HepG2 (cell line): ENCODE data around the gene TMEM14B. TPM values are rescaled to one million over a fixed set of nuclear protein-coding genes. Genes with fewer than 3 reads are reported as not detected.

Experiments used
- FOXP4 ChIP-seq: sonication (generic); formaldehyde crosslinking; IDR thresholded peaks from 2 replicates; pipeline ENCODE4 v1.4.0; 2020; ENCODE audit warnings: missing genetic modification reagents
- KLF9 ChIP-seq: IDR thresholded peaks from 2 replicates; pipeline ENCODE4 v1.6.1; 2016; ENCODE audit warnings: low read depth
- MEIS2 ChIP-seq: sonication (generic); formaldehyde crosslinking; IDR thresholded peaks from 2 replicates; pipeline ENCODE4 v1.9.0; 2021; ENCODE audit warnings: mild to moderate bottlenecking, missing genetic modification reagents
- MTA3 ChIP-seq: sonication (generic); formaldehyde crosslinking; IDR thresholded peaks from 2 replicates; pipeline ENCODE4 v1.4.0; 2020; ENCODE audit warnings: missing genetic modification reagents
- PAX8 ChIP-seq: sonication (generic); formaldehyde crosslinking; IDR thresholded peaks from 2 replicates; pipeline ENCODE4 v1.8.0; 2022; ENCODE audit warnings: mild to moderate bottlenecking, missing genetic modification reagents, borderline replicate concordance
- SALL1 ChIP-seq: sonication (generic); formaldehyde crosslinking; IDR thresholded peaks from 2 replicates; pipeline ENCODE4 v1.8.0; 2022; ENCODE audit warnings: mild to moderate bottlenecking, missing genetic modification reagents
- SNRNP70 ChIP-seq: fragments of 200-400 bp; formaldehyde crosslinking; IDR thresholded peaks from 2 replicates; pipeline ENCODE4 v1.6.1; 2017; ENCODE audit warnings: mild to moderate bottlenecking, low read depth, low read length, moderate library complexity
- ZFP36 ChIP-seq: fragments of 150-350 bp; IDR thresholded peaks from 2 replicates; pipeline ENCODE4 v1.6.1; 2018; ENCODE audit warnings: borderline replicate concordance, low read length, low read depth; ENCODE audit not compliant: partially characterized antibody
- ZIK1 ChIP-seq: sonication (generic); formaldehyde crosslinking; IDR thresholded peaks from 2 replicates; pipeline ENCODE4 v1.5.0; 2020; ENCODE audit warnings: mild to moderate bottlenecking, low read depth, missing genetic modification reagents, borderline replicate concordance
- ZNF274 ChIP-seq: sonication (generic); formaldehyde crosslinking; IDR thresholded peaks from 2 replicates; pipeline ENCODE4 v1.5.1; 2020; ENCODE audit warnings: mild to moderate bottlenecking, missing genetic modification reagents
- ZNF281 ChIP-seq: sonication (generic); formaldehyde crosslinking; IDR thresholded peaks from 2 replicates; pipeline ENCODE4 v1.4.0; 2020; ENCODE audit warnings: missing genetic modification reagents, borderline replicate concordance
- ZNF615 ChIP-seq: sonication (generic); formaldehyde crosslinking; IDR thresholded peaks from 2 replicates; pipeline ENCODE4 v1.5.0; 2020; ENCODE audit warnings: mild to moderate bottlenecking, missing genetic modification reagents, borderline replicate concordance
- ZNF737 ChIP-seq: sonication (generic); formaldehyde crosslinking; IDR thresholded peaks from 2 replicates; pipeline ENCODE4 v1.5.0; 2020; ENCODE audit warnings: missing genetic modification reagents, mild to moderate bottlenecking, borderline replicate concordance
- ZNF768 ChIP-seq: sonication (generic); formaldehyde crosslinking; IDR thresholded peaks from 2 replicates; pipeline ENCODE4 v1.4.0; 2020; ENCODE audit warnings: missing genetic modification reagents
- ZNF776 ChIP-seq: sonication (generic); formaldehyde crosslinking; IDR thresholded peaks from 2 replicates; pipeline ENCODE4 v1.4.0; 2020; ENCODE audit warnings: mild to moderate bottlenecking, missing genetic modification reagents
- ZSCAN22 ChIP-seq: sonication (generic); formaldehyde crosslinking; IDR thresholded peaks from 2 replicates; pipeline ENCODE4 v1.4.0; 2020; ENCODE audit warnings: mild to moderate bottlenecking, missing genetic modification reagents
- polyA plus RNA-seq, 8 experiments: library from polyadenylated mRNA; depleted of rRNA in 3 of 8; stranded (reverse) in 7 of 8; unstranded in 1 of 8; fragments of >200 nt; fragmentation: Illumina TruSeq in 4 of 8; extraction: Trizol in 4 of 8; gene quantifications; 2 replicates each; pipeline versions ENCODE4 v1.2.1 to v1.2.3, GENCODE V29; 2011 to 2016; ENCODE audit warnings: low read depth in 4 of 8, missing spikeins in 1 of 8, mixed read lengths in 1 of 8; ENCODE audit not compliant: insufficient read depth in 1 of 8
- total RNA-seq, 5 experiments: library from RNA; depleted of rRNA; stranded (reverse); fragments of >200 nt; fragmentation: Illumina TruSeq; extraction: Trizol; gene quantifications; 2 replicates each; pipeline ENCODE4 v1.2.3, GENCODE V29; 2016; ENCODE audit warnings: low read depth in 1 of 5
- TF ChIP-seq, protein P1 (sequence below): IDR thresholded peaks from 2 replicates; pipeline ENCODE4 v1.6.1; 2016; ENCODE audit warnings: low read depth, missing genetic modification reagents, missing compliant biosample characterization
- TF ChIP-seq, protein P2 (sequence below): sonication (generic); formaldehyde crosslinking; IDR thresholded peaks from 2 replicates; pipeline ENCODE4 v1.4.0; 2020; ENCODE audit warnings: low read depth, mild to moderate bottlenecking, missing genetic modification reagents

Gene TMEM14B
- total and polyA plus RNA-seq, 2 of the 13 experiments (the other 11 are each of a cell fraction or from before 2014, with no cell fraction given), result 133 to 200 TPM

- no peak for TF ChIP-seq SALL1 (CRISPR knock-in tag)
- no peak for TF ChIP-seq SNRNP70
- TF ChIP-seq ZFP36, result no peak
- no peak for TF ChIP-seq ZIK1 (CRISPR knock-in tag)
- no peak; the same call in 1 of the 2 replicates for TF ChIP-seq PAX8 (CRISPR knock-in tag)
- no peak for TF ChIP-seq ZNF737 (CRISPR knock-in tag)
- no peak for TF ChIP-seq ZNF274 (CRISPR knock-in tag)
- TF ChIP-seq, protein P1, sequence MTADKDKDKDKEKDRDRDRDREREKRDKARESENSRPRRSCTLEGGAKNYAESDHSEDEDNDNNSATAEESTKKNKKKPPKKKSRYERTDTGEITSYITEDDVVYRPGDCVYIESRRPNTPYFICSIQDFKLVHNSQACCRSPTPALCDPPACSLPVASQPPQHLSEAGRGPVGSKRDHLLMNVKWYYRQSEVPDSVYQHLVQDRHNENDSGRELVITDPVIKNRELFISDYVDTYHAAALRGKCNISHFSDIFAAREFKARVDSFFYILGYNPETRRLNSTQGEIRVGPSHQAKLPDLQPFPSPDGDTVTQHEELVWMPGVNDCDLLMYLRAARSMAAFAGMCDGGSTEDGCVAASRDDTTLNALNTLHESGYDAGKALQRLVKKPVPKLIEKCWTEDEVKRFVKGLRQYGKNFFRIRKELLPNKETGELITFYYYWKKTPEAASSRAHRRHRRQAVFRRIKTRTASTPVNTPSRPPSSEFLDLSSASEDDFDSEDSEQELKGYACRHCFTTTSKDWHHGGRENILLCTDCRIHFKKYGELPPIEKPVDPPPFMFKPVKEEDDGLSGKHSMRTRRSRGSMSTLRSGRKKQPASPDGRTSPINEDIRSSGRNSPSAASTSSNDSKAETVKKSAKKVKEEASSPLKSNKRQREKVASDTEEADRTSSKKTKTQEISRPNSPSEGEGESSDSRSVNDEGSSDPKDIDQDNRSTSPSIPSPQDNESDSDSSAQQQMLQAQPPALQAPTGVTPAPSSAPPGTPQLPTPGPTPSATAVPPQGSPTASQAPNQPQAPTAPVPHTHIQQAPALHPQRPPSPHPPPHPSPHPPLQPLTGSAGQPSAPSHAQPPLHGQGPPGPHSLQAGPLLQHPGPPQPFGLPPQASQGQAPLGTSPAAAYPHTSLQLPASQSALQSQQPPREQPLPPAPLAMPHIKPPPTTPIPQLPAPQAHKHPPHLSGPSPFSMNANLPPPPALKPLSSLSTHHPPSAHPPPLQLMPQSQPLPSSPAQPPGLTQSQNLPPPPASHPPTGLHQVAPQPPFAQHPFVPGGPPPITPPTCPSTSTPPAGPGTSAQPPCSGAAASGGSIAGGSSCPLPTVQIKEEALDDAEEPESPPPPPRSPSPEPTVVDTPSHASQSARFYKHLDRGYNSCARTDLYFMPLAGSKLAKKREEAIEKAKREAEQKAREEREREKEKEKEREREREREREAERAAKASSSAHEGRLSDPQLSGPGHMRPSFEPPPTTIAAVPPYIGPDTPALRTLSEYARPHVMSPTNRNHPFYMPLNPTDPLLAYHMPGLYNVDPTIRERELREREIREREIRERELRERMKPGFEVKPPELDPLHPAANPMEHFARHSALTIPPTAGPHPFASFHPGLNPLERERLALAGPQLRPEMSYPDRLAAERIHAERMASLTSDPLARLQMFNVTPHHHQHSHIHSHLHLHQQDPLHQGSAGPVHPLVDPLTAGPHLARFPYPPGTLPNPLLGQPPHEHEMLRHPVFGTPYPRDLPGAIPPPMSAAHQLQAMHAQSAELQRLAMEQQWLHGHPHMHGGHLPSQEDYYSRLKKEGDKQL (CRISPR knock-in tag), result no peak
- TF ChIP-seq, protein P2, sequence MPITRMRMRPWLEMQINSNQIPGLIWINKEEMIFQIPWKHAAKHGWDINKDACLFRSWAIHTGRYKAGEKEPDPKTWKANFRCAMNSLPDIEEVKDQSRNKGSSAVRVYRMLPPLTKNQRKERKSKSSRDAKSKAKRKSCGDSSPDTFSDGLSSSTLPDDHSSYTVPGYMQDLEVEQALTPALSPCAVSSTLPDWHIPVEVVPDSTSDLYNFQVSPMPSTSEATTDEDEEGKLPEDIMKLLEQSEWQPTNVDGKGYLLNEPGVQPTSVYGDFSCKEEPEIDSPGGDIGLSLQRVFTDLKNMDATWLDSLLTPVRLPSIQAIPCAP, result no peak
- TF ChIP-seq MTA3, result no peak
- no peak for TF ChIP-seq ZSCAN22 (CRISPR knock-in tag)
- TF ChIP-seq KLF9 (CRISPR knock-in tag), result no peak
- TF ChIP-seq ZNF776 (CRISPR knock-in tag), result no peak
- no peak for TF ChIP-seq MEIS2 (CRISPR knock-in tag)
- no peak; the same call in 1 of the 2 replicates for TF ChIP-seq ZNF768 (CRISPR knock-in tag)
- TF ChIP-seq ZNF615 (CRISPR knock-in tag), result 0 out of 2 replicates have a peak, but pooled peaks have one; percentile 15
- 0 out of 2 replicates have a peak, but pooled peaks have one; percentile 5 for TF ChIP-seq ZNF281 (CRISPR knock-in tag)
- peak; percentile 2; the same call in 1 of the 2 replicates for TF ChIP-seq FOXP4
Observed at GRCh38 chr6:10721850-10722569, 25.6 kb upstream of the TMEM14B start (continued).
